Right lobe of liver (tissue), 6 donors: ENCODE data around the gene ADPGK. TPM values are rescaled to one million over a fixed set of nuclear protein-coding genes. Genes with fewer than 3 reads are reported as not detected.

ENCODE experiments used
- ATAC-seq, 4 donors: fragments of 200-7000 bp; cut with Tn5 transposase; one replicate each; pipeline ENCODE4 v1.9.1; 2020; ENCODE audit warnings: mild to moderate bottlenecking in 4 of 4, moderate library complexity in 4 of 4
- DNase-seq, 3 donors: peaks; one replicate each; pipeline ENCODE4 v3.0.0-alpha.2; 2020
- H3K27ac ChIP-seq, 3 donors: fragments of 200-600 bp; one replicate each; pipeline ENCODE4 v1.8.0; 2022
- H3K27me3 ChIP-seq, 2 donors: fragments of 200-600 bp; one replicate each; pipeline ENCODE4 v1.8.0; 2022
- H3K36me3 ChIP-seq, 4 donors: fragments of 200-600 bp; sonication (generic) in 1 of 4; one replicate each; pipeline versions ENCODE4 v1.5.1 to v1.8.0; 2017 to 2022; ENCODE audit warnings: control low read depth in 1 of 4
- H3K4me1 ChIP-seq, 4 donors: fragments of 200-600 bp; sonication (generic) in 1 of 4; one replicate each; pipeline versions ENCODE4 v1.5.1 to v1.8.0; 2017 to 2022; ENCODE audit warnings: control low read depth in 1 of 4
- H3K4me3 ChIP-seq, 3 donors: fragments of 200-600 bp; one replicate each; pipeline ENCODE4 v1.8.0; 2022
- H3K9me3 ChIP-seq, 4 donors: fragments of 200-600 bp; sonication (generic) in 1 of 4; one replicate each; pipeline versions ENCODE4 v1.5.1 to v1.8.0; 2017 to 2022; ENCODE audit warnings: control low read depth in 1 of 4
- CTCF ChIP-seq, 4 donors: fragments of 200-600 bp in 3 of 4; fragments of 450-650 bp in 1 of 4; IDR thresholded peaks; one replicate each; pipeline versions ENCODE4 v1.5.1 to v1.8.0; 2016 to 2022; ENCODE audit warnings: antibody characterized with exemption in 4 of 4, mild to moderate bottlenecking in 2 of 4
- POLR2A ChIP-seq: fragments of 450-650 bp; IDR thresholded peaks from one replicate; pipeline ENCODE4 v1.6.1; 2017; ENCODE audit warnings: antibody characterized with exemption, mild to moderate bottlenecking
- WGBS: methylation state at CpG from one replicate; pipeline ENCODE4 v1.1.6; 2018; ENCODE audit warnings: low coverage, low lambda C conversion rate; ENCODE audit not compliant: insufficient coverage; ENCODE audit errors: missing lambda C conversion rate; 5-methylcytosine and 5-hydroxymethylcytosine counted together
- intact Hi-C, 2 donors: fragments of 100-400 bp; cut with DNase I; formaldehyde crosslinking; loops; one replicate each; pipeline versions ENCODE4 v1.11.2 to v1.14.1; 2022
- total RNA-seq, 6 experiments: library from RNA; depleted of rRNA in 2 of 6; stranded (reverse); fragments of >200 nt in 2 of 6; fragmentation: NEBNext Ultra II Directional in 3 of 6; extraction: Animal tissue kit (Norgen Biotek cat#: 25700) in 3 of 6; gene quantifications; one replicate each; pipeline versions ENCODE4 v1.1.0 to v1.2.4, GENCODE V29; 2016 to 2023
- donor health status: DM: no; HTN: yes; CAD: no.
- donor health status: DM: no; HTN: no; CAD: no.
- donor health status: DM: no; HTN: no; CAD: no.
- donor health status: DM: no; HTN: yes; CAD: no.
- donor health status: DM: no; HTN: yes; CAD: no.

The ADPGK gene
- total RNA-seq, 6 experiments from 2014 or later: 13.9 to 22.1 (median 19.8) TPM

GRCh38 chr15:72706266-72706665 lies 77.3 kb downstream of the ADPGK start:
- Histone ChIP-seq H3K27me3 (no peaks in the 10 kb centered on the region), H3K36me3 (no peaks in the 10 kb centered on the region), H3K4me1 (no peaks in the 10 kb centered on the region), H3K9me3 (no peaks in the 10 kb centered on the region), H3K4me3 (no peak overlapping the region), H3K27ac (no peak overlapping the region)
- DNase-seq (no peak), ATAC-seq (no peak)
- TF ChIP-seq POLR2A: no peak
- no peak for TF ChIP-seq CTCF (IDR thresholded peaks at IDR 0.05)
- WGBS: 93% methylated on average over 11 of the region's 11 CpGs
- intact Hi-C loops: no loop called here

Other genes starting within 250 kb of the ADPGK start
- 1 to 10 TPM in 2 of 6 experiments, under 1 TPM in 4; 0.13 to 1.8 (median 0.41) TPM for gene GOLGA6B, start 129.1 kb downstream of the ADPGK start, total RNA-seq
- gene HIGD2B, start 97.6 kb downstream of the ADPGK start, total RNA-seq: under 1 TPM in 1 of 6 experiments, not detected in 5; 0.24 TPM
- 10 to 100 TPM in 3 of 6 experiments, 1 to 10 TPM in 3; 6.0 to 24.1 (median 9.5) TPM for gene BBS4, start 97.6 kb downstream of the ADPGK start, total RNA-seq